Activated T-helper 17 cell treated with anti-CD3 and anti-CD28 coated beads, Interleukin-2, amount 50 U/mL, for 72 hours (primary cell): Measurements from ENCODE around the gene TTLL8. TPM values are rescaled to one million over a fixed set of nuclear protein-coding genes. Genes with fewer than 3 reads are reported as not detected.

Source experiments
- ATAC-seq: fragments of 150-1000 bp; cut with Tn5 transposase; replicated peaks from 2 replicates; pipeline ENCODE4 v1.10.0; 2021; ENCODE audit warnings: mild to moderate bottlenecking, moderate library complexity
- H3K27ac Mint-ChIP-seq: one replicate; pipeline ENCODE4 v1.8.0; 2022; ENCODE audit warnings: mixed read lengths
- H3K27me3 Mint-ChIP-seq: one replicate; pipeline ENCODE4 v1.8.0; 2022; ENCODE audit warnings: mixed read lengths
- H3K36me3 Mint-ChIP-seq: one replicate; pipeline ENCODE4 v1.8.0; 2022; ENCODE audit warnings: low read depth, mild to moderate bottlenecking, mixed read lengths
- H3K4me1 Mint-ChIP-seq: one replicate; pipeline ENCODE4 v1.8.0; 2022; ENCODE audit warnings: mixed read lengths
- H3K4me3 Mint-ChIP-seq: one replicate; pipeline ENCODE4 v1.8.0; 2022; ENCODE audit warnings: mild to moderate bottlenecking, mixed read lengths
- H3K9me3 Mint-ChIP-seq: one replicate; pipeline ENCODE4 v1.8.0; 2022; ENCODE audit warnings: mixed read lengths
- total RNA-seq, 2 donors: library from RNA; stranded (reverse); gene quantifications; one replicate each; pipeline ENCODE4 v1.2.3, GENCODE V29; 2022

TTLL8 gene
- total RNA-seq, 2 donors from 2014 or later, result not detected

DNA sequence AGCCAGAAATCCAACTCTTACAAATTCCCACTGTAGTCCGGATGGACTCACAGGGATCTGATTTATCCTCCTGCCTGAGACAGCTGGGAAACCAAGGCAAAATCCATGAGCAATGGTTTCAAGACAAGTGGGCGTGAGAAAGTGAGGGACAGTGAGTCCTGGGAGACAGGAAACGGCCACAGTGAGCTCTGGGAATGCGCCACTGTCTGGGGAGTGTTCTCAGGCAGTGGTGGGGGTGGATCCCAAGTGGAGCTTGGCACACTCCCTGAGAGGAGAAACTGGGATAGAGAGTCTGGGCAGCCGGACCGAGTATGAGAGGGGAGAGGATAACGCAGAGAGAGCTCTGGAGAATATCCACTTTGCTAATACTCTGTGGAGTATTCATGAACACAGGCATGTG is 55.3 kb downstream of the TTLL8 start:
- no peak overlapping the region for H3K4me3 Mint-ChIP-seq
- H3K27ac Mint-ChIP-seq, result no peak overlapping the region
- no peaks in the 10 kb centered on the region for H3K36me3 Mint-ChIP-seq
- peaks cover 4% of the 10 kb centered on the region for H3K27me3 Mint-ChIP-seq
- H3K9me3 Mint-ChIP-seq, result no peaks in the 10 kb centered on the region
- H3K4me1 Mint-ChIP-seq, result peaks cover 6% of the 10 kb centered on the region
- no peak for ATAC-seq

DNA sequence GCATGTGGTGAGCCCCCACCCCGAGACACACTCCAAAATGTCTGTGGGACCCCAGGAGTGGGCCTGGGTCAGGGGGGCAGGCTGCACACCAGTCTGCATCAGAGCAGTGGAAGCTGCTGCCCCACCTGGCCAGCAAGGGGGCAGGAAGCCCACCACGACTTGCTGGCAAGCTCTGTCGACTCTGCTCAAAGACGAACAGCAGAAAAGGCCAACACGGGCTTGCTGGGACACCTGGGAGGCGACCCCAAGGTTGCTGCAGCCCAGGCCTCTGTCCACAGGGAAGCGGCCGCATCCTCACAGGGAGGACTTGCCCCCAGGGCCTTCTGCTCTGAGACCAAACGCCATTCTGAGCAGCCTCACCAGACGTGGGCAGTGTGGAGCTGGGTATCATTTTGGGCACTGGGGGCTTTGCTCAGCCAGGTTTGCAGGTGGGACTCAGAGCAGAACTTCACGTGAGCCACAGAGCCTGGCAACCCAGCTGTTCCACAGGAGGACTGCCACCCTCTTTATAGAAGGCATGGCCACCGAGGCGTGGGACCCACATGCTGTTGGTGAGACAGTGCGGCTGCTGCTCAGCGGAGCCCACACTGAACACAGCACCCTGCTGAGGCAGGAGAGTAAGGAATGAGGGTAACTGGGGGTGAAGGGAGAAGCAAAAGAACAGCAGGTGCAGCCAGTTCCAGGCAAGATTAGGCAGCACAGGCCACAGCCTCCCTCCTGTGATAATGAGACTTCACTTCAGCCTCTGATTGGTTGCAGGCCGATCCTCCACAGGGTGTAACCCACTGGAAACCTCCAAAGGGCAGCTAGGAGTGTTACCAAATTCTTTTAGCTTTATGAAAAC is 56.5 kb downstream of the TTLL8 start:
- no peak overlapping the region for H3K4me3 Mint-ChIP-seq
- ATAC-seq, result no peak
- no peaks in the 10 kb centered on the region for H3K36me3 Mint-ChIP-seq
- H3K9me3 Mint-ChIP-seq, result no peaks in the 10 kb centered on the region
- H3K27ac Mint-ChIP-seq, result no peak overlapping the region
- H3K4me1 Mint-ChIP-seq, result peaks cover 6% of the 10 kb centered on the region
- H3K27me3 Mint-ChIP-seq, result peaks cover 4% of the 10 kb centered on the region

DNA sequence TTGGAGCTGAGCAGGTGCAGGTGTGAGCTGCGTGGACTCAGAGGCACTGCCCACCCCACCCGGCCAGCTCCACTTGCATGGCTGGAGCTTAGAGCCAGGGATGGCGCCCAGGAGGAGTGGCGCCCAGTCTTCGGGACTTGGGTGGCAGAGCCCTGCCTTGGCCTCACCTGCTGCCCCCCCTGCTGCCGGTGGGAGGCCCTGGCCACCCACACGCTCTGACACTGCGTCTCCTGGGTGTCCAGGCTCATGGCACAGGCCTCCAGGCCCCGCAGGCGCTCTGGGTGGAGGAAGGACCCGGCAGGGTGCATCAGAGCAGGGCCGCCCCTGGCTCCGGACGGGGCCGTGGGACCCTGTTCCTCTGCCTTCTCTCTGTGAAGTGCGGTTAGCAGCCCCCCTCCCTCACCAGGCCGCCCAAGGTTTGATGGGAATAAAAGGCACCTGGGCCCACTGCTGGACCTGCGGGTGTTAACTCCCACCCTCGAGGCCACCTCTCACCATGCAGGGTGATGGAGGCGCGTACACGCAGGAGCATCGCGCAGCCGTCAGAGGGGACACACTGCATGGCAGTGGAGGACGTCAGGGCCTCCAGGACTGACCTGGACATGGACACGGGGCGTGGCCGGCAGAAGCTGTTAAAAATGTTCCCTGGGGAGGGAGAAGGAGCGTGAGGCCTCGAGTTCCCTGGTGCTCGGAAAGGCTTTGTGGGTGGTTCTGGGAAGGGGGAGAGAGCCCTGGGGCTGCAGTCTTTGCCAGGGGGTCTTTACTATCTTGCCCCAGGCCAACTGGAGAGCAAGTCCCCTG is 57.3 kb downstream of the TTLL8 start:
- no peak for ATAC-seq
- no peaks in the 10 kb centered on the region for H3K9me3 Mint-ChIP-seq

DNA sequence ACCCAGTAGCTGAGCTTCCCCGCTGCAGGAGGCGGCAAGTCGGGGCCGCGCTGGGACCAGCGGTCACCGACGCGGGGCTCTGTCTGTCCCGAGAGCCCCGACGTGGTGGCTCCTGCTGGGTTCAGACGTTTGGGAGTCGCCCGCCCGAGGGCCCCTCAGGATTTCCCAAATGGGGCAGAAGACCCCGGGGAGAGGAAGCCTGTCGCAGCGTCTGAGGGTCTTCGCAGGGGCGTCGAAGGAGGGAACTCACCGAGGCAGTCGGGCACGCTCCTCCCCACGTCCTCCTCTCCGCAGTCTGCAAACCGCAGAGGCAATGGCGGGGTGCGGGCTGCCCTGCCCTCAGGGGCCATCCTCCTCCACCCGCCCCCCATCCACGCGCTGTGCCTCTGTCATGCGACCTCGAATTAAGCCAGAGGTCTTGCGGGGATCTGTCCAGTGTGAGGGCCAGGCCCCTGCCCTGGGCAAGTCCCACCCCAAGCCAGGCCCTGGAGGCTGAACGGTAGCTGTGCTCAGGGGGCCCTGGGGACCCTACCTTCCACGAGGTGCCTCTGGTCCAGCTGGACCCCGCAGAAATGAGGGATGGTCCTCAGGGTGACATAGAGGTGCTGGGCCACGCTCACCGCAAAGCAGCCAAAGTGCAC is 58.0 kb downstream of the TTLL8 start:
- Mint-ChIP-seq H3K4me1 (peaks cover 2% of the 10 kb centered on the region), H3K9me3 (no peaks in the 10 kb centered on the region), H3K27me3 (peaks cover 4% of the 10 kb centered on the region), H3K4me3 (no peak overlapping the region), H3K36me3 (no peaks in the 10 kb centered on the region), H3K27ac (no peak overlapping the region)
- no peak for ATAC-seq

More for the DNA sequence above, 57.3 kb downstream of the TTLL8 start:
- no peak overlapping the region for H3K4me3 Mint-ChIP-seq
- peaks cover 4% of the 10 kb centered on the region for H3K27me3 Mint-ChIP-seq
- no peaks in the 10 kb centered on the region for H3K36me3 Mint-ChIP-seq
- H3K27ac Mint-ChIP-seq, result no peak overlapping the region
- peaks cover 6% of the 10 kb centered on the region for H3K4me1 Mint-ChIP-seq

DNA sequence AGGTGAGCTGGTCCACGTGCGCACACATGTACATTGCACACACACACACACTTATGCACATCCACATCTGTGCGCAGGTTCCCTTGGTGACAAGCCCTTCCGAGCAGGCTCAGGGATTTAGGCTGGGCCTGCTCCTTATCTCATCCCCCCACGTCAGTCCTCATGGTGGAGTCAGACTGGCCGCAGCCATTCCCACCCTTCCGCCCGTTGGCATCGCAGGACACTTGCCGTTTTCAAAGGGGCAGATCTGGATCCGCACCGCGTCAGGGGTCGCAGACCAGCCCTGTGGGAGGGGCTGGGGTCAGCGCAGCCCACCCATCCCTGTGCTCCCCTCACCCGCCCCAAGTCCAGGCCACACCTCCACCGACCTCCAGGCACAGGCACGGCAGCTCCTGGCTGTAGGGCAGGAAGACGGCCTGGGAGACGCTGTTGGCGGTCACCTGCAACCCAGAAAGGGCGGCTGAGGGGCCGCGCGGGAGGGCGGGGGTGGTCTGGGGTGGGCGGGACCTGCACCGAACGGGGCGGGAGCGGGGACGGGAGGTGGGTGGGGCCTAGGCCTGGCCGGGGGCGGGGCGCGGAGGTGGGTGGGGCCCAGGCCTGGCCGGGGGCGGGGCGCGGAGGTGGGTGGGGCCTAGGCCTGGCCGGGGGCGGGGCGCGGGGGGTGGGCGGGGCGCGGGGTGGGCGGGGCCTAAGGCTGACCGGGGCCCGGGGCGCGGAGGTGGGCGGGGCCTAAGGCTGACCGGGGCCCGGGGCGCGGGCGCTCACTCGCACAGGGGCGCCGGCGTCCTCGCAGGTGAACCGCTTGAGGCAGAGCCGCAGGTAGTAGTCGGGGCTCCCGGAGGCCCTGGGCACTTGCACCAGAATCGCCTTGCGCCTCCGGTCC is 58.8 kb downstream of the TTLL8 start:
- no peaks in the 10 kb centered on the region for H3K9me3 Mint-ChIP-seq
- H3K36me3 Mint-ChIP-seq, result no peaks in the 10 kb centered on the region
- ATAC-seq, result peak; percentile 34
- no peak overlapping the region for H3K4me3 Mint-ChIP-seq
- no peak overlapping the region for H3K27ac Mint-ChIP-seq
- peaks cover 4% of the 10 kb centered on the region for H3K27me3 Mint-ChIP-seq
- H3K4me1 Mint-ChIP-seq, result no peaks in the 10 kb centered on the region

DNA sequence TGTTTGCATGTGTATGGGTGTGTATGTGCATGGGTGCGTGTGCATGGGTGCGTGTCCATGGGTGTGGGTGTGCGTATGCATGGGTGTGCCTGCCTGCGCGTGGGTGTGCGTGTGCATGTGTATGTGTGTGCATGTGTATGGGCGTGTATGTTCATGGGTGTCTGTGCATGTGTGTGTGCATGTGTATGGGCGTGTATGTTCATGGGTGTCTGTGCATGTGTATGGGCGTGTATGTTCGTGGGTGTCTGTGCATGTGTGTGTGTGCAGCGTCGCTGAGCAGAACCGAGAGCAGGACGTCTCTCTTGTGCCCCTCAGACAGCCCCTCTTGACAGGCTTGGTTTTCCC is 59.4 kb downstream of the TTLL8 start:
- ATAC-seq, result no peak
- H3K36me3 Mint-ChIP-seq, result no peaks in the 10 kb centered on the region
- H3K27me3 Mint-ChIP-seq, result peaks cover 2% of the 10 kb centered on the region
- H3K4me3 Mint-ChIP-seq, result no peak overlapping the region
- H3K4me1 Mint-ChIP-seq, result no peaks in the 10 kb centered on the region
- no peaks in the 10 kb centered on the region for H3K9me3 Mint-ChIP-seq
- no peak overlapping the region for H3K27ac Mint-ChIP-seq

DNA sequence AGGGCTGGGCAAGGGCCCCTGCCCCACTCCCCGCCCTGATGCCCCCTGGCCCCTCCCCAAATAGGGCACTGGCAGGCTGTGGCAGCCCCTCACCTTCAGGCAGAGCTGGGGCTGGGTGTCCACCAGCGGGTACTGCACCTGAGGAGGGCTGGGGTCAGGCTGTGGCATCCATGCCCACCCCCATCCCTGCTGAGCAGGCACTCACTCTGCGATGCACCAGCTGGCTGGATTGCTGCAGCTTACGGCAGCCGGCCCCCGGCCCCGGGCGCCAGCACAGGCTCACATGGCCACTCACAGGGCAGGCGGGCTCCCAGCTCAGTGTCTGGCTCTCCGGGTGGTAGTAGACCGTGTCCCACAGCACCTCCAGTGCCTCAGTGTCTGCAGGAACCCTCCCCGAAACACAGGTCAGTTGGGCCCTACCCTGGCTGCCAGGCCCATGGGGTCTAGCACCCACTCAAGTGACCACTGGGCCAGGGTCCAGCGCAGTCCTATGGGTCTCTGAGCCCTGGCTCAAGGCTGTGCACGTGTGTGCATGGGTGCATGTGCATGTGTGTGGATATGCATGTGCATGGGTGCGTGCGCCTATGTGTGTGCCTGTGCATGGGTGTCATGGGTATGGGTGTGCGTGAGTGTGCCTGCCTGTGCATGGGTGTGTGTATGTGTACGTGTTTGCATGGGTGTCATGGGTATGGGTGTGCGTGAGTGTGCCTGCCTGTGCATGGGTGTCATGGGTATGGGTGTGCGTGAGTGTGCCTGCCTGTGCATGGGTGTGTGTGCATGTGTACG is 60.0 kb downstream of the TTLL8 start:
- H3K9me3 Mint-ChIP-seq, result no peaks in the 10 kb centered on the region
- H3K4me1 Mint-ChIP-seq, result peaks cover 4% of the 10 kb centered on the region
- H3K27ac Mint-ChIP-seq, result no peak overlapping the region
- no peaks in the 10 kb centered on the region for H3K36me3 Mint-ChIP-seq
- no peak overlapping the region for H3K4me3 Mint-ChIP-seq
- no peaks in the 10 kb centered on the region for H3K27me3 Mint-ChIP-seq
- no peak for ATAC-seq

DNA sequence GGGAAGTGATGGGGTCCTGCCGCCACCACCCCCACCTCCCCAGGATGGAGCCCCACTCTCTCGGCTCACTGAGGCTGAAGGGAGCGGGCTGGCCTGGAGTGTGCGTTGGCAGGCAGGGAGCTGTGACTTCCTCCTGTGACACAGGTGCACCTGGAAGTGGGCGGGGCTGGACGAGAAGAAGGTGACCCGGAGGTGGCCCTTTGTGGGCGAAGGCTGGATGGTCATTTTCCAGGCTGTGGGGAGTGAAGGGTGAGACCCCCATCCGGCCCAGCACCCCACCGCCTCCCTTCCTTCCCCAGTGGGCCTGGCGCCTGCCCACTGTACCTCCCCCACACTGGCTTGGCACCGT is 60.9 kb downstream of the TTLL8 start:
- no peak overlapping the region for H3K4me3 Mint-ChIP-seq
- ATAC-seq, result no peak
- H3K27me3 Mint-ChIP-seq, result no peaks in the 10 kb centered on the region
- H3K36me3 Mint-ChIP-seq, result no peaks in the 10 kb centered on the region
- H3K9me3 Mint-ChIP-seq, result no peaks in the 10 kb centered on the region
- H3K27ac Mint-ChIP-seq, result no peak overlapping the region
- H3K4me1 Mint-ChIP-seq, result peaks cover 9% of the 10 kb centered on the region

DNA sequence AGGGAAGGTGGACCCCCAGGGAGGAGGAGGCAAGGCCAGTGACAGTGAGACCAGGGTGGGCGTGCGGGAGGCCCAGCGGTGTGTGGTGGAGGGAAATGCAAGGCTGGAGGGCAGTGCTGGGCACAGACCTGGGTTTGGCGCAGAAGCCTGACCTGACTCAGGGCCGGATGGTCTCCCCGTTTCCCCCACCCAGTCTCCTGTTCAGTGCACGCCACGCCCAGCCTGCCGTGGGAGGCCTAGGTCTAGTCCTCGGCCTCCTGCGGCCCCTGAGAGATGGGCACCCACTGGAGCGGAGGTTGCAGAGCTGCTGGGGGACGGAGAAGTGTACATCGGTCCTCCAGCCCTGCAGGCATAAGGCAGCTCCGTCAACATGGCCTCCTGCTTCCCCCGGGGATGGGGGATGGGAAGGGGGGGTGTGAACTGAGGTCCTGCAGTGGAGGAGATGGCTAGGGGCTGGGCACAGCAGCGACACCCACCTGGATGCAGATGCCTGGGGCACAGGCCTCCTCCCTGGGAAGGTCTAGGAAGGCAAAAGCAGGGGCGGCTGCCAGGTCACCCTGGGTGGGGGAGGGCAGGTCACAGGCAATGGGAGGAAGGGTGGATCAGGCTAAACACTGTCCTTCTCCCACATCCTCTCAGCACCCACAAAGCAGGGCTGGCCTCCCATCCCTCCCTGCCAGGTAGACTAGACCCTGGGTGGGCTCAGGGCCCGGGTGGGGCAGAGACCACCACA is 61.4 kb downstream of the TTLL8 start:
- Mint-ChIP-seq H3K4me1 (peaks cover 9% of the 10 kb centered on the region), H3K27ac (no peak overlapping the region), H3K27me3 (no peaks in the 10 kb centered on the region), H3K4me3 (no peak overlapping the region), H3K36me3 (no peaks in the 10 kb centered on the region), H3K9me3 (no peaks in the 10 kb centered on the region)
- ATAC-seq, result no peak

DNA sequence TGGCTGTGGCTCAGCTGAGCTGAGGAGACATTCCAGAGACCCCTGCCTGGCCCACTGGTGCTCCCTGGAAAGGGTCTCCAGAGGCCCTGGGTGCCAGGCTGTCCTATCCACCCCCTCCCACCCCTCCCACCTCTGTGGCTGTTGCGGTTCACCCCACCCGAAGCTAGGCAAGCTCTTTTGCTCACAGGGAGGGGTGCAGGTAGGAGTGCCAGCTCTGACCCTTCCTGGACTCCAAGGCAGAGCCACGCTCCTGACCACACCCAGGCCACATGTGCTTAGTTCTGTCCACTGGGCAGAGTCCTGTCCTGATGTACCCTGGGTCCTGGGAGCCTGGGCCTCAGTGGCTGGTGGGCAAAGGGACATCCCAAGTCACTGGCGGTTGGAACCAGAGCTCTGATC is 62.0 kb downstream of the TTLL8 start:
- Mint-ChIP-seq H3K9me3 (peaks cover 2% of the 10 kb centered on the region), H3K27ac (no peak overlapping the region), H3K36me3 (no peaks in the 10 kb centered on the region), H3K27me3 (no peaks in the 10 kb centered on the region), H3K4me1 (peaks cover 9% of the 10 kb centered on the region), H3K4me3 (no peak overlapping the region)
- no peak for ATAC-seq

DNA sequence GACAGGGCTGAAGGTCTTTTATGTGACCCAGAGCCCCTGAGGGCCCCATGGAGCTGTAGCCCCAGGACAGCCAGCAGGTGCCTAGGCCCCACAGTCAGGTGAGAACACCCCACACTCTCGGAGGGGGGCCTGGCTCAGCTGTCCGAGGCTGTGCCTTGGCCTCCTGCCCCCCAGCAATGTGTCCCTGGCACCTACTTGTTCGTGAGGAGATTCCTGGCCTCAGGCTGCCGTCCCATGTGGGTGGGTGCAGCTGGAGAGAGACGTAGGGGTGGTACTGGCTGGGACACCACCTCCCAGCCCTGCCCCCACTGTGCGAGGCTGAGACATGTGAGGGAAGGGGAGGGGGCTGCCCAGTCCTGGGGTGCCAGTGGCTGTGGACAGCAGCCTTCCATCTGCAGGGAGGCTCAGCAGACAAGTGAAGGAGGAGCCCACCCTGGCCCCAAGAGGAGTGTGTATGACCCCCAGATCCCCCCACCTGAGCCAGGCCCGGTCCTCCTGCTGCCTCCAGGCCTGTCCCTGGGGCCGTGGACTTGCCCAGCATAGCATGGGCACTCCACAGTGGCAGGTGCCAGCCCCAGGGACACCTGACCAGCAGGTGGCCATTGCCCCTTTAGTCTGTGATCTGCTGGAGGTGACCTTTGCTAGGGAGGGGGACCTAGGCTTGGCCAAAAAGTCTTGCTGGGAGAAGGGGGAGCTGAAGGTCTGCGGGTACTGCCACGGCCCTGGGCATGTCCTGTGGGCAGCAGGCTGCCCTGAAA is 62.6 kb downstream of the TTLL8 start:
- H3K27me3 Mint-ChIP-seq, result no peaks in the 10 kb centered on the region
- peaks cover 9% of the 10 kb centered on the region for H3K4me1 Mint-ChIP-seq
- H3K27ac Mint-ChIP-seq, result no peak overlapping the region
- no peak overlapping the region for H3K4me3 Mint-ChIP-seq
- H3K9me3 Mint-ChIP-seq, result peaks cover 6% of the 10 kb centered on the region
- no peaks in the 10 kb centered on the region for H3K36me3 Mint-ChIP-seq
- ATAC-seq, result no peak

DNA sequence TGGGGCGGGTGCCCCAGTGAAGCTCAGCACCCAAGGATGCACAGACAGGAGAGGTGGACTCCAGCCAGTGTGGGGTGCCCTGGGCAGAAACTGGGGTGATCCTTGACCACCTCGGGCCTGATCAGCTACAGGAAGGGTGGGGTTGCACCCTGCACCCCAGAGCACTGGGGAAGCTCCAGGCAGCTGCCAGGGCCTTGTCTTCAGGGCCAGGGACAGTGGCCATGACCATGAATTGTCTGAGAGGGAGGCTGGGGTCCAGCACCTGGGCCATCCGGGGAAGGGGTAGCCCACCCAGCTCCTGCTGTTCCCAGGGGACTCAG is 63.1 kb downstream of the TTLL8 start:
- Mint-ChIP-seq H3K9me3 (peaks cover 6% of the 10 kb centered on the region), H3K36me3 (no peaks in the 10 kb centered on the region), H3K4me3 (no peak overlapping the region), H3K27me3 (no peaks in the 10 kb centered on the region), H3K4me1 (peaks cover 9% of the 10 kb centered on the region), H3K27ac (no peak overlapping the region)
- ATAC-seq, result no peak
